Islet precursor cell (in vitro differentiated cells): ENCODE measurements around the gene ETV5.
"Not testable (repeated sequence)": the region's sequence is repeated elsewhere in the genome, so short reads cannot be mapped to it uniquely, and the experiment has no call there.

Source experiments
- DNase-seq: peaks from one replicate; pipeline ENCODE4 v3.0.0-alpha.2; 2018

The ETV5 gene

GRCh38 chr3:186059192-186059591 lies 49.7 kb downstream of the ETV5 start:
- no peak for DNase-seq

- peak; percentile 73 for DNase-seq
Observed at GRCh38 chr3:186058225-186058624, 50.7 kb downstream of the ETV5 start.

GRCh38 chr3:186057594-186057993 lies 51.3 kb downstream of the ETV5 start:
- peak; percentile 87 for DNase-seq

GRCh38 chr3:186054792-186055352 lies 54.0 kb downstream of the ETV5 start:
- no peak for DNase-seq

GRCh38 chr3:186053954-186054791 lies 54.7 kb downstream of the ETV5 start:
- DNase-seq = peak; percentile 75

- no peak for DNase-seq
Observed at GRCh38 chr3:186052096-186052840, 56.6 kb downstream of the ETV5 start.

- DNase-seq = no peak
Observed at GRCh38 chr3:186049001-186049400, 59.9 kb downstream of the ETV5 start.

GRCh38 chr3:186048119-186048518 lies 60.8 kb downstream of the ETV5 start:
- DNase-seq = no peak

- no peak for DNase-seq
Observed at GRCh38 chr3:186046838-186047237, 62.1 kb downstream of the ETV5 start.

GRCh38 chr3:186044968-186045367 lies 63.9 kb downstream of the ETV5 start:
- no peak for DNase-seq

GRCh38 chr3:186044427-186044826 lies 64.5 kb downstream of the ETV5 start:
- DNase-seq = no peak

- no peak for DNase-seq
Observed at GRCh38 chr3:186042521-186043202, 66.2 kb downstream of the ETV5 start.

- no peak for DNase-seq
Observed at GRCh38 chr3:186042036-186042435, 66.9 kb downstream of the ETV5 start.

GRCh38 chr3:186038360-186038759 lies 70.5 kb downstream of the ETV5 start:
- no peak for DNase-seq

- no peak for DNase-seq
Observed at GRCh38 chr3:186035277-186035676, 73.6 kb downstream of the ETV5 start.

GRCh38 chr3:186032321-186032720 lies 76.6 kb downstream of the ETV5 start:
- DNase-seq = no peak

- DNase-seq = not testable (repeated sequence)
Observed at GRCh38 chr3:186025993-186026392, 82.9 kb downstream of the ETV5 start.

- no peak for DNase-seq
Observed at GRCh38 chr3:186025161-186025560, 83.7 kb downstream of the ETV5 start.

- DNase-seq = no peak
Observed at GRCh38 chr3:186024210-186024609, 84.7 kb downstream of the ETV5 start.

GRCh38 chr3:186022931-186023330 lies 86.0 kb downstream of the ETV5 start:
- no peak for DNase-seq

- peak; percentile 60 for DNase-seq
Observed at GRCh38 chr3:186021673-186022362, 87.1 kb downstream of the ETV5 start.

- DNase-seq = not testable (repeated sequence)
Observed at GRCh38 chr3:186021250-186021649, 87.6 kb downstream of the ETV5 start.

- not testable (repeated sequence) for DNase-seq
Observed at GRCh38 chr3:186019288-186019687, 89.6 kb downstream of the ETV5 start.
